Mucosa of rectum (tissue), 2 donors: ENCODE data around the gene PPP1R9A.

ENCODE experiments used
- H3K27ac ChIP-seq, 2 donors: one replicate each; pipeline ENCODE4 v1.7.0; 2013; ENCODE audit warnings: inconsistent platforms in 2 of 2, low read depth in 2 of 2, low read length in 2 of 2
- H3K27me3 ChIP-seq, 2 donors: one replicate each; pipeline ENCODE4 v1.7.0; 2013; ENCODE audit warnings: low read length in 2 of 2; ENCODE audit not compliant: control insufficient read depth in 2 of 2, insufficient read depth in 2 of 2
- H3K36me3 ChIP-seq, 2 donors: one replicate each; pipeline ENCODE4 v1.7.0; 2013; ENCODE audit warnings: low read length in 2 of 2; ENCODE audit not compliant: control insufficient read depth in 2 of 2, insufficient read depth in 2 of 2
- H3K4me1 ChIP-seq, 2 donors: one replicate each; pipeline ENCODE4 v1.7.0; 2013; ENCODE audit warnings: low read length in 2 of 2, mild to moderate bottlenecking in 1 of 2; ENCODE audit not compliant: control insufficient read depth in 2 of 2, insufficient read depth in 2 of 2
- H3K4me3 ChIP-seq, 2 donors: one replicate each; pipeline ENCODE4 v1.7.0; 2013; ENCODE audit warnings: low read length in 2 of 2
- H3K9ac ChIP-seq, 2 donors: one replicate each; pipeline ENCODE4 v1.7.0; 2013; ENCODE audit warnings: low read length in 2 of 2, low read depth in 1 of 2, mild to moderate bottlenecking in 1 of 2
- H3K9me3 ChIP-seq, 2 donors: one replicate each; pipeline ENCODE4 v1.7.0; 2013; ENCODE audit warnings: low read length in 2 of 2; ENCODE audit not compliant: control insufficient read depth in 2 of 2
- donor health status: healthy.
- donor health status: Normal muscosa, but diverticular disease.

Gene PPP1R9A

DNA sequence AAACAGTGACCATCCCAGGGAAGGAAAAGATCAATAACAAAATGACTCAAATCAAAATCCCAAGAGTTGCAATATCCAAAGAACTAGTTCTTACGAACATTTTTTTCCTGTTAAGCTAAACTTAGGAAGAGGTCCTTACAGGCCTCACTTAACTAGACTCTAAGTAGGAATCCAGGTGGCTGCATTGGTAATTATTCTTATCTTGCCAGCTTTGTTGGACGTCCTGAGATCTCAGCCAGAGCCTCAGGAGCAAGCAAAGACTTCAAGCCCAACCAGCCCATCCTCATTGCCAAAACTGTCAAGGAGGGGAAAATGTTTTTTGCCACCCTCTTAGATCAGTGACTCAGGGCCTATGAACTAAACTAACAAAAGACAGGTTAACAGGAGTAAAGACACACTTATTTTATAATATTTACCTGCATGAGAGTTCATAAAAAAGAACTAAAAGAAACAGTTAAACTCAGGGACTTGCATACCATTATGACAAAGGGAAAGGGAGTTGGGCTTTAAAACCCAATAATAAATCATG, 18.3 kb upstream of the PPP1R9A start:
- Histone ChIP-seq H3K9me3 (no peaks in the 10 kb centered on the region), H3K27me3 (no peaks in the 10 kb centered on the region), H3K27ac (no peak overlapping the region)

DNA sequence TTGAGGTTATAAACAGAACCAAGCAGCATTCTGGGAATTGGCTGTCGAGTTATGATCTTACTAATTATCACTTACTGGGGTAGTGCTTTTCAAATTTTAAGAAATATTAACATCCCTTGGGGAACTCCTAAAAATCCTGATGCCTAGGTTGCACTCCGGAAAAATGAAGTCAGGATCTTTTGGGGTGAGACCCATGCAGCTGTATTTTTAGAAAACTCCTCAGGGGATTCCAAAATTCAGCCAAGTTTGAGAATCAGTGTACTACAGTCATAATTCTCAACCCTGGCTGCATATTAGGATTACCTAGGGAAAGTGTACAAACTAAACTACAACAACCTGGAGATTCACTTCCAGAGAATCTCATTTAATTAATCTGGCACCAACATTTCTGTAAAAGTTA, 17.2 kb upstream of the PPP1R9A start:
- H3K4me3 ChIP-seq, result no peak overlapping the region
- no peaks in the 10 kb centered on the region for H3K9me3 ChIP-seq
- H3K4me1 ChIP-seq, result no peaks in the 10 kb centered on the region
- H3K27me3 ChIP-seq, result no peaks in the 10 kb centered on the region
- no peak overlapping the region for H3K27ac ChIP-seq
- no peaks in the 10 kb centered on the region for H3K36me3 ChIP-seq
- no peak overlapping the region for H3K9ac ChIP-seq

More for the DNA sequence above, 18.3 kb upstream of the PPP1R9A start:
- Histone ChIP-seq H3K36me3 (no peaks in the 10 kb centered on the region), H3K4me1 (no peaks in the 10 kb centered on the region), H3K9ac (no peak overlapping the region), H3K4me3 (no peak overlapping the region)

DNA sequence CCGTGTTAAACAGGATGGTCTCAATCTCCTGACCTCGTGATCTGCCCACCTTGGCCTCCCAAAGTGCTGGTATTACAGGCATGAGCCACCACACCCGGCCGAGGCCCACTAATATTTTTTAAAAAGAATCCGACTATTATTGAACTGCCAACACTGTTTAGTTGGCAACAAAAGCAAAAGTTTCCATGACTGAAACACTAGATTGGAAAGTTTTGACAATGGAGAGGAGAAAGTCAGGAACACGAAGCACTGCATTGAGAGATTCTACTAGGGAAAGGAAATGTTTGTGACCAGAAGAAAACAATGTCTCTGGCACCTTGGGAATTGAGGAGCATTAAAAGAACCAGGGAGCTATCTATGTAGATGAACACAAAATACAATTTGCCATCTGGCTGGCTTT, 13.7 kb upstream of the PPP1R9A start:
- Histone ChIP-seq H3K4me1 (no peaks in the 10 kb centered on the region), H3K4me3 (no peak overlapping the region), H3K27me3 (no peaks in the 10 kb centered on the region), H3K9me3 (no peaks in the 10 kb centered on the region), H3K27ac (no peak overlapping the region), H3K36me3 (no peaks in the 10 kb centered on the region), H3K9ac (no peak overlapping the region)

DNA sequence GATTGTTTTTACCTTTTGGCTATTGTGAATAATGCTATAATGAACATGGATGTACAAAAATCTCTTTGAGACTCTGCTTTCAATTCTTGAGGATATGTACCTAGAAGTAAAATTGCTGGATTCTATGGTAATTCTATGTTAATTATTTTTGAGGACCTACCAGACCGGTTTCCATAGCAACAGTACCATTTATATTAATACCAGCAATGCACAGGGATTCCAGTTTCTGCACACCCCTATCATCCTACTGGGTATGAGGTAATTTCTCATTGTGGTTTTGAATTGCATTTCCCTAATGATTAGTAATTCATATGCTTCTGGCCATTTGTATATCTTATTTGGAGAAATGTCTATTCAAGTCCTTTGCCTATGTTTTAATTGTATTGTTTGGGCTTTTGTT, 9.9 kb upstream of the PPP1R9A start:
- Histone ChIP-seq H3K9me3 (no peaks in the 10 kb centered on the region), H3K9ac (no peak overlapping the region), H3K4me3 (no peak overlapping the region), H3K27me3 (no peaks in the 10 kb centered on the region), H3K27ac (no peak overlapping the region), H3K36me3 (no peaks in the 10 kb centered on the region), H3K4me1 (no peaks in the 10 kb centered on the region)

DNA sequence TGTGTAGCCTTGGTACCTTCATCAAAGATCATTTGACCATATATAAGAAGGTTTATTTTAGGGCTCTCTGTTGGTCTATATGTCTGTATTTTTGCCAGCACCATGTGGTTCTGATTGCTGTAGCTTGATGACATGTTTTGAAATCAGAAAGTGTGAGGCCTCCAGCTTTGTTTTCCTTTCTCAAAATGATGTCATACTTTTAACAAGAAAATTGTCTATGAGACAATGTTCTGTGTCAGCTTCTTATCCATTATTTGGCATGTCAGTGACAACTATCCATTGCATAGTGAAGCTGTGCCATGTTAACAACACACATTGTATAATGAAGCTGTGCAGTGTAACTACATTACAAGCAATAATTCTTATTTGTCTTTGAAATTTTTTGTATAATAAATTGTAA, 9.1 kb upstream of the PPP1R9A start:
- Histone ChIP-seq H3K27ac (no peak overlapping the region), H3K4me1 (no peaks in the 10 kb centered on the region), H3K9me3 (no peaks in the 10 kb centered on the region), H3K4me3 (no peak overlapping the region), H3K27me3 (no peaks in the 10 kb centered on the region), H3K36me3 (no peaks in the 10 kb centered on the region), H3K9ac (no peak overlapping the region)

DNA sequence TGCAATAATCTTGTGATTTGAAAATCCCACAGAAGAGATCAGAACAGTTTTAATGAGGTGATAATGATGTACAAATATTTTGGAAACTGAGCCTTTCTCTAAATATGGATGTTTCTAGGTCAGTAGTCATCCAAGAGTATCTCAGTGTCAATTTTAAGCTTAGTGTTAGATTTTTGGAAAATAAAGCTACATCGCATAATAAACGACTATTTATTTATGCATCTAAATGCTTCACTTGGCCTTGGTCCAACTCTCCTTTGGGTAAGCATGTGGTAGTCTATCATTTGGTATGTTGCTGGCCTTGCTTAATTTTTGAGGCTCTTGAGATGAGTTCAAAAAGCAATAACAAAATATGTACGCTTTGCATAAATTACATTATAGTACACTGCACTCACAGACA, 5.4 kb upstream of the PPP1R9A start:
- Histone ChIP-seq H3K27me3 (no peaks in the 10 kb centered on the region), H3K9ac (no peak overlapping the region), H3K9me3 (no peaks in the 10 kb centered on the region), H3K36me3 (no peaks in the 10 kb centered on the region), H3K4me1 (no peaks in the 10 kb centered on the region), H3K4me3 (no peak overlapping the region), H3K27ac (no peak overlapping the region)

DNA sequence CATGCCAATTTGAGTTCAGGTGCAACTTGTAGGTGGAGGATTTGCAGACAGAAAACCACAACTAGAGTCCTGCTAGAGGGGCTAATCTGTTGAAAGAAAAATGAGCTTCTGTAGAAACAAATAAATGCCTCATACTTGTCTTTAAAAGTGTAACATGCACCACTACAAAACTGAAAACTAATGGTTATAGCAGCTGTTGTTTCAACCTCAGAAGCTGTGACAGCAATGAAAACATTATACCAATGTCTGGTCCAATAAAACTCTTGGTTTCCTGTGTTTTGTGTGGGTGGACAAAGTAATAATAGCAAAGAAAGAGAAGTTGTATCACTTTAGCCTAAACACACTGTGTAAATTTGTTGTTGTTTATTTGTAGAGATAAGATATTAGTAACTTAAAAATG, 3.4 kb upstream of the PPP1R9A start:
- H3K27me3 ChIP-seq, result no peaks in the 10 kb centered on the region
- no peaks in the 10 kb centered on the region for H3K36me3 ChIP-seq
- H3K27ac ChIP-seq, result no peak overlapping the region
- H3K9me3 ChIP-seq, result no peaks in the 10 kb centered on the region
- H3K4me3 ChIP-seq, result no peak overlapping the region
- peaks cover 0 to 3% of the 10 kb centered on the region in 2 donors for H3K4me1 ChIP-seq
- no peak overlapping the region for H3K9ac ChIP-seq

DNA sequence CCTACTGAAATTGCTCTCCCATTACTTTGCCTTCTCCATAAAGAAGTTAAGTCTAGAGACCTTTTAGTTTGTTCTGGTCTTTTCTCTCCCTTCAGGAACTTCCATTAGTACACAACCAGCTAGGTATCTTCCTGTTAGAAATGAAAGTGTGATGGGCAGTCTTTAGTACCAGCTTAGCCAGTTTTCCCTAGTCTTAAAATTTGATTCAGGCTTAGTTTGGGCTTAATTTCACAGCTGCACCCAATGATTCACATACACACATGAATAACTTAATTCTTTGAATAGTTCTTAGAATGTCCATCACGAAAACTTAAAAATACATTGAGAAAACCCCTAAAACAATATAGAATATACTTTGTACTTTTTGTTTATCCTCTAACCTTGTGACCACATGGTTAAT, 2.4 kb upstream of the PPP1R9A start:
- Histone ChIP-seq H3K4me1 (peaks cover 0 to 3% of the 10 kb centered on the region in 2 donors), H3K27ac (no peak overlapping the region), H3K9me3 (no peaks in the 10 kb centered on the region)

DNA sequence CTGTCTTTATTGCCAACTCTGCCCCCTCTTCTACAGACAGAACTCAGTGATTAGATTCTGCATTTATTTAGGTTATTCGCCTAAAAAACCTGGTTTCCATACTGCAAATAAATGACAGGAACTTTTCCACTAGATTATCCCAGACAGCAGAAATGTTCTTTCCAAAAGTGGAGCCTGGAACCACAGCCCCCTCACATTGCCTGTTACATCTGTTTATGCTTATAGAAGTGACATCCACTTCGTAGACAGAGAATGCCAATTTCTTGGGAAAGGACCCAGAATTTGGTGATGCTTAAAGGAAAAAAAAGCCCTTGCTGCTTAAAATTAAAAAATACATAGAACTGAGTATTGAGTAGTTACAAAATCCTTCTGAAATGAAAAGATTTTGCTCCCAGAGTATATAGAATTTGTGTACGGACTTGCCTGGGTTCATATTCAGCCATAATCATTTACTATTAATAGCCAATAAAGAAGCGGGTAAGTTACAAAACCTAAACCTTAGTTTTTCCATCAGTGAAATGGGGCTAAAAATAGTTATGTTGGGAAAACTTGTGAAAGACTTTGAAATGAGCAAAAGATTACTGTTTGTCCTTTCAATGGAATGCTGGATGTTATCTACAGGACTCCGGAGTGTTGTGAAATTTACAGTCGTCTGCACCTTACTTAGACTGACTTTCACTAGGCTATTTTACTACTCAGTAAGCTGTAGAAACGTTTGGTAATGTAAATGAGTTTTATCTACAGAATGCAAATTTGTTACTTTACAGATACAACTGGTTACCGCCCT, 1.1 kb upstream of the PPP1R9A start:
- Histone ChIP-seq H3K9me3 (no peaks in the 10 kb centered on the region), H3K27ac (no peak overlapping the region), H3K9ac (no peak overlapping the region), H3K4me3 (no peak overlapping the region), H3K4me1 (peaks cover 0 to 3% of the 10 kb centered on the region in 2 donors), H3K27me3 (no peaks in the 10 kb centered on the region), H3K36me3 (no peaks in the 10 kb centered on the region)

More for the DNA sequence above, 2.4 kb upstream of the PPP1R9A start:
- Histone ChIP-seq H3K36me3 (no peaks in the 10 kb centered on the region), H3K9ac (no peak overlapping the region), H3K27me3 (no peaks in the 10 kb centered on the region), H3K4me3 (no peak overlapping the region)

DNA sequence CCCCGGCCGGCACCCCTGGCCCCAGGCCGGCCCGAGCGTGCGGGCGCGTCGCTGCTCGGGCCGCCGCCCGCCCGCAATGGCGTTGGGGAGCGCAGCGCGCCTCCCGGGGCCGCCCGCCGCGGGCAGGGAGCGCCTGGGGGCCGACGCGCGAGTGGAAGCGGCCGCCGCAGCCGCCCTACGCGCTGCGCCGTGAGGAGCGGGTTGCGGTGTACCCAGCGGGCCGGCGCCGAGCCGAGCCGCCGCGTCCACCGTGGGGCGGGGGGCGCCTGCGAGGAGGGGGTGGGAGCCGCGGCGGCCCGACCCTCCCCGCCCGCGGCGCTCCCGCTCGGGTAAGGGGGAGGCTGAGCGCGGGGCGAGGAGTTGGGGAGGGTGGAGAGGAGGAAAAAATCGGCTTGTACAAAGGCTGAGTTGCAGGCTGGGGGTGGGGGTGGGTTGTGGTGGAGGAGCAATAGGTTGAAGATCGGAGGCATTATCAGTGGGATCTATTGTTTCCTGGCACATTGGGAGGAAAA, 473 bp downstream of the PPP1R9A start:
- Histone ChIP-seq H3K36me3 (no peaks in the 10 kb centered on the region), H3K27me3 (no peaks in the 10 kb centered on the region), H3K27ac (peak overlapping the region; percentile 70 to 72), H3K9ac (peak overlapping the region; percentile 57 to 67), H3K4me1 (peaks cover 0 to 3% of the 10 kb centered on the region in 2 donors), H3K4me3 (peak overlapping the region; percentile 71 to 80), H3K9me3 (no peaks in the 10 kb centered on the region)
